Measurements from ENCODE around the gene FBXO42. TPM values are rescaled to one million over a fixed set of nuclear protein-coding genes. Genes with fewer than 3 reads are reported as not detected.

The FBXO42 gene
- total and polyA plus RNA-seq, 2 of the 13 experiments (the other 11 are each of a cell fraction or from before 2014, with no cell fraction given), result 7.6 to 17.5 TPM

GRCh38 chr1:16367258-16367967 lies 15.1 kb upstream of the FBXO42 start (continued):
- no peak for TF ChIP-seq SKIL (CRISPR knock-in tag; IDR thresholded peaks at IDR 0.05; ENCODE audit: borderline replicate concordance)
- TF ChIP-seq MNT (IDR thresholded peaks at IDR 0.05), result no peak
- TF ChIP-seq FOSL2 (CRISPR knock-in tag; IDR thresholded peaks at IDR 0.05), result 0 out of 2 replicates have a peak, but pooled peaks have one; percentile 12
- no peak for TF ChIP-seq ZNF550 (CRISPR knock-in tag; IDR thresholded peaks at IDR 0.05; ENCODE audit: borderline replicate concordance)
- peak; percentile 71; the same call in 1 of the 2 replicates for TF ChIP-seq ZBTB26 (CRISPR knock-in tag; IDR thresholded peaks at IDR 0.05; ENCODE audit: borderline replicate concordance)
- TF ChIP-seq ZNF160 (CRISPR knock-in tag; IDR thresholded peaks at IDR 0.05), result no peak
- TF ChIP-seq SNAPC2 (CRISPR knock-in tag; IDR thresholded peaks at IDR 0.05), result 0 out of 2 replicates have a peak, but pooled peaks have one; percentile 54
- no peak for TF ChIP-seq ATM (IDR thresholded peaks at IDR 0.05; ENCODE audit: borderline replicate concordance)
- no peak for TF ChIP-seq RORA (CRISPR knock-in tag; IDR thresholded peaks at IDR 0.05)
- peak; percentile 26; the same call in 1 of the 2 replicates for TF ChIP-seq RAD21 (CRISPR knock-in tag; IDR thresholded peaks at IDR 0.05)
- TF ChIP-seq IRF2 (CRISPR knock-in tag; IDR thresholded peaks at IDR 0.05), result peak; percentile 54; the same call in 1 of the 2 replicates
- TF ChIP-seq SIX4 (CRISPR knock-in tag; IDR thresholded peaks at IDR 0.05), result no peak
- TF ChIP-seq FLYWCH1 (CRISPR knock-in tag; IDR thresholded peaks at IDR 0.05), result no peak
- TF ChIP-seq CREM (IDR thresholded peaks at IDR 0.05), result no peak; the same call in 1 of the 2 replicates
- TF ChIP-seq CREM (CRISPR knock-in tag; IDR thresholded peaks at IDR 0.05), result no peak
- TF ChIP-seq ZNF451 (CRISPR knock-in tag; IDR thresholded peaks at IDR 0.05), result no peak
- TF ChIP-seq SYNCRIP (IDR thresholded peaks at IDR 0.05; ENCODE audit: insufficient read depth, low read depth, low read length), result no peak
- peak; percentile 78; the same call in 1 of the 2 replicates for TF ChIP-seq IKZF5 (CRISPR knock-in tag; IDR thresholded peaks at IDR 0.05)
- peak; percentile 50; the same call in 1 of the 2 replicates for TF ChIP-seq ZNF768 (CRISPR knock-in tag; IDR thresholded peaks at IDR 0.05)
- no peak for TF ChIP-seq ZFP36L1 (CRISPR knock-in tag; IDR thresholded peaks at IDR 0.05)
- no peak for TF ChIP-seq THYN1 (CRISPR knock-in tag; IDR thresholded peaks at IDR 0.05; ENCODE audit: borderline replicate concordance, low read depth)
- no peak for TF ChIP-seq ZEB1 (IDR thresholded peaks at IDR 0.05; ENCODE audit: insufficient replicate concordance, low read depth)
- no peak for TF ChIP-seq SMAD3 (CRISPR knock-in tag; IDR thresholded peaks at IDR 0.05)
